Measurements from ENCODE around the gene CHD6. TPM values are rescaled to one million over a fixed set of nuclear protein-coding genes. Genes with fewer than 3 reads are reported as not detected.
A peak's percentile ranks its signal among the peaks of the same experiment; 100 is the strongest.

Gene CHD6
- total and polyA plus RNA-seq, 2 of the 13 experiments (the other 11 are each of a cell fraction or from before 2014, with no cell fraction given) = 14.4 to 52.0 TPM

GRCh38 chr20:41538810-41539596 is 79.2 kb downstream of the CHD6 start (continued):
- TF ChIP-seq PREB (CRISPR knock-in tag; IDR thresholded peaks at IDR 0.05) = no peak
- no peak for TF ChIP-seq THYN1 (CRISPR knock-in tag; IDR thresholded peaks at IDR 0.05; ENCODE audit: borderline replicate concordance, low read depth)
- no peak for TF ChIP-seq ZNF616 (CRISPR knock-in tag; IDR thresholded peaks at IDR 0.05; ENCODE audit: low read depth)
- no peak for TF ChIP-seq RFX3 (CRISPR knock-in tag; IDR thresholded peaks at IDR 0.05)
- TF ChIP-seq ZBED4 (CRISPR knock-in tag; IDR thresholded peaks at IDR 0.05; ENCODE audit: borderline replicate concordance) = no peak; the same call in 1 of the 2 replicates
- TF ChIP-seq ZNF781 (CRISPR knock-in tag; IDR thresholded peaks at IDR 0.05; ENCODE audit: borderline replicate concordance, not compliant biosample characterization) = peak; percentile 11
- no peak for TF ChIP-seq ZNF180 (CRISPR knock-in tag; IDR thresholded peaks at IDR 0.05; ENCODE audit: borderline replicate concordance, low read depth)
- no peak for TF ChIP-seq ATF4 (CRISPR knock-in tag; IDR thresholded peaks at IDR 0.05)
- TF ChIP-seq THAP9 (CRISPR knock-in tag; IDR thresholded peaks at IDR 0.05; ENCODE audit: borderline replicate concordance) = no peak
- TF ChIP-seq ASH2L (IDR thresholded peaks at IDR 0.05; ENCODE audit: insufficient read length, low read depth, low read length) = peak; percentile 85
- no peak for TF ChIP-seq HDAC6 (IDR thresholded peaks at IDR 0.05; ENCODE audit: low read depth, low read length)
- TF ChIP-seq ZSCAN9 (CRISPR knock-in tag; IDR thresholded peaks at IDR 0.05; ENCODE audit: borderline replicate concordance) = 0 out of 2 replicates have a peak, but pooled peaks have one; percentile 58
- TF ChIP-seq SKIL (CRISPR knock-in tag; IDR thresholded peaks at IDR 0.05; ENCODE audit: borderline replicate concordance) = no peak
- peak; percentile 51; the same call in 1 of the 2 replicates for TF ChIP-seq ZSCAN5A (CRISPR knock-in tag; IDR thresholded peaks at IDR 0.05; ENCODE audit: borderline replicate concordance)

Data from HepG2 (cell line).